NCI-H510A (cell line): Measurements from ENCODE around the gene TGM2.

Source experiments
- DNase-seq: peaks from one replicate; lab custom pipeline; 2025; lab: John Stamatoyannopoulos, UW

The TGM2 gene

GRCh38 chr20:38143646-38144554 is 21.2 kb downstream of the TGM2 start:
- DNase-seq = no peak

DNA sequence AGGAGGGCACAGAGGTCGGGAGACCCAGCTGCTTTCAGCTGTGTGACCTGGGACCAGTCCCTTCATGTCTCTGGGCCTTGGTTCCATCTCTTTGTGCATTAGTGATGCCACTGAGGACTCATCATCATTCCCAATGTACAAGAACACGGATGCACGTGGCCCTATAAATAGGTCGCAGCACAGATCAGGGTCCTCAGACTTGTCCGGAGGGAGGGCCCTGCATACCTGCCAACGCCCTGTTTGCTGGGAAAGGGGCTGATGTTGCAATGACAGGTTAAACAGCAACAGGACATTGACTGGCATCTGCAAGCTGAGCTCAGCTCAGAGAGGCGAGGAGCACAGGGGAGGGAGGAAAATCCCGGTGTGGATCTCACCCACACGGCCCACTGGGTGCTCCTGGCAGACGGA is 21.8 kb downstream of the TGM2 start:
- DNase-seq = no peak

GRCh38 chr20:38141889-38142494 is 23.1 kb downstream of the TGM2 start:
- DNase-seq = no peak

DNA sequence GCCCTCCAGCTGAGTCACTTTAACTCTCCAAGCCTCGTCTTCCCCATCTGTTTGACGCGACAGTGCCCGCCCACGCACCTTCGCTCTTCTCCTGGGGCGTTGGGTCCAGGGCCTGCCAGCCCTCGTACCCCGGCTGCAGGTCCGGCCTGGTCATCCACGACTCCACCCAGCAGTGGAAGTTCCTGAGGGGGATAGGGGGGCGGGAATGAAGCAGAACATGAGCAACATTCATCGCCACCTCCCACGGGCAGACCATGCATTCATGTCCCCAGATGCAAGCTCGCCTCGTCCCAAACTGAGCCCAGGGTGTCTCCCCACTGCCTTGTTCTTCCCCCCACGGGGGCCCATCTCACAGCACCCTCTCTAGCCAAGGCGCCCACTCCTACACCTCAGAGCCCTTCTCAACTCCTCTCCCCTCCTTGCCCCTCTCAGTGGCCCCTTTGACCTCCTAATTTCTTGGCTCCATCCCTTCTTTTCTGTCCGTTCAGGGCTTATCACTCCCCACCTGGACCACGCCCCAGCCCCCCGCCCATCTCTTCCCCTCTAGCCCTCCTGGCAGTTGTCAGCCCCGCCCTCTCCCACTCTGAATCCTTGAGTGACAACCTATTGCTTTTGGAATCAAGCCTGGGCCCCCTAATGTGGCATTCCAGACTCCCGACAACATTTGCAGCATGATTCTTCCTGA is 23.7 kb downstream of the TGM2 start:
- no peak for DNase-seq

GRCh38 chr20:38139977-38140753 is 24.9 kb downstream of the TGM2 start:
- DNase-seq = peak; percentile 22

GRCh38 chr20:38139156-38139912 is 25.7 kb downstream of the TGM2 start:
- no peak for DNase-seq

- DNase-seq = no peak
These were observed 26.8 kb downstream of the TGM2 start for GRCh38 chr20:38138086-38138778.

DNA sequence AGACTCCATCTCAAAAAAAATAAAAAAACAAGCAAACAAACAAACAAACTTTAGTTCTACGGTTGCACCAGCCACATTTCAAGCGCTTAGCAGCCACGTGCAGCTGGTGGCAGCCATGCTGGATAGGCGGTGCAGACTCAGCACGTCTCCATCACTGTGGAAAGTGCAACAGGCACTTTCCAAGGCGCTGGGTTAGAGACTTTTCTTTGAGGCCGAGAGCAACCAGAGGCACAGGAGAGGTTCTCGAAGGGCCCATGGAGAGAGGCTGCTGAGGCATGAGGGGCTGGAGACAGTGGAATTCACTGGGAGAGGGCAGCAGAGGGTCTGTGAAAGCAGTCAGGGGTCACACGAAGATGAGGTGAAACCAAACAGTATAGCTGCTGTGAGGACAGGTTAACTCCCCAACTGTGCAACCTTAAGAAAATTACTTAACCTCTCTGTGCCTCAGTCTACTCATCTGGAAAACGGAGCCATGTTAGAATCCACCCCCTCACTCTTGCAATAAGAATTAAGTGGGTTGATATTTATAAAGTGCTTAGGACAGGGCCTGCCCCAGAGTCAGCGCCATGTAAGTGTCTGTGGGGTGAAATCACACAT is 27.5 kb downstream of the TGM2 start:
- no peak for DNase-seq

- no peak for DNase-seq
These were observed 28.4 kb downstream of the TGM2 start for GRCh38 chr20:38136421-38137245.

- DNase-seq = no peak
These were observed 29.2 kb downstream of the TGM2 start for GRCh38 chr20:38135651-38136420.

DNA sequence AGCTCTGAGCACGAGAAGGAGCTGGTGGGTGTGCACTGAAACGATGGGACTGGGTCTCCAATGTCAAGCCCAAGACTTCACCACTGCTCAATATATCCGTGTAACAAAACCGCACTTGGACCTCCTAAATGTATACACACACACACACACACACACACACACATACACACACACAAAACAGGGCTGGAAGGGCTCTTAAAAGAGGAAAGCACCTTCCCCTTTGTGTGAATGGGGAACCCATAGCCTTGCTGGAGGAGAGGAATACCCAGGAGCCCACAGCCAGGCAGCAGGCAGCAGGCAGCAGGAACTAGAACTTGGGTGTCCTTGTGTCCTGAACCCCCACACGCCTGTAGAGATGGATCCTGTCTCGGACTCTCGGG is 29.8 kb downstream of the TGM2 start:
- no peak for DNase-seq

DNA sequence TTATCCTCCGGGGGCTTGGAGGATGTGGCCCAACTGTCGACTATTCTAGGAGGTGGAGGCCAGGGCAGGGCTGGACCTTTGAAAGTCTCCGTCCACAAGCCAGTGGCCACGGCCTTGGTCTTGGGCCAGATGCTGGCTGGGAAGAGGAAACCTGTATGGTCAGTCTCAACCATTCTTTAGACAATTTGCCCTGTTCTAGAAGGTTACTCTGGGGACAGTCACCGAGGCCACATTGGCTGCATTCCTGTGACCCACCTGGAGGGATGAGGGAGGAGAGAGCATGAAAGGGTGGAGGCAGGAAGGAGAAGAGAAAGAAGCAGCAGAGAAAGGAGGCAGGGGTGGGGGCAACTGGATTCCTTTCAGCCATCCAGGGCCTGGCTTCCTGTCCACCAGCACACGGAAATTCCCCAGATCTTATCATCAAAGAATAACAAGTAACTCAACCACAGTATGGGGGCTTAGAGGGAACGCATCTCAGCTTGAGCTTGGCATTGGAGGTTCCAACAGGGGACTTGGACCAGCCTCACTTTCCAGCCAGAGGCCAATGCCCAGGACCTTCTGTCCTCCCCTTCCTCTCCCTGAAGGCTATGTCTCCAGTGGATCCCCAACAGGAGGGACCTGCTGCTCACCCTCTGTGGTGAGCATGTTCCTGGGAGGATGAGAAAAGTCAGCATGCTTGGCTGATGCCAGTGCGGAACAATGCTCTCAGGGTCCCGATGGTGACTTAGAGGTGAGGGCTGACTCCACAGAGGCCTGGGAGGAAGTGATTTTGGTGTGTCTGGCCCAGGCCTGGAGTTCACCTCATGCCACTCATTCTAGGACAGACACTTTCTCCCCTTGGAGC is 30.4 kb downstream of the TGM2 start:
- no peak for DNase-seq

DNA sequence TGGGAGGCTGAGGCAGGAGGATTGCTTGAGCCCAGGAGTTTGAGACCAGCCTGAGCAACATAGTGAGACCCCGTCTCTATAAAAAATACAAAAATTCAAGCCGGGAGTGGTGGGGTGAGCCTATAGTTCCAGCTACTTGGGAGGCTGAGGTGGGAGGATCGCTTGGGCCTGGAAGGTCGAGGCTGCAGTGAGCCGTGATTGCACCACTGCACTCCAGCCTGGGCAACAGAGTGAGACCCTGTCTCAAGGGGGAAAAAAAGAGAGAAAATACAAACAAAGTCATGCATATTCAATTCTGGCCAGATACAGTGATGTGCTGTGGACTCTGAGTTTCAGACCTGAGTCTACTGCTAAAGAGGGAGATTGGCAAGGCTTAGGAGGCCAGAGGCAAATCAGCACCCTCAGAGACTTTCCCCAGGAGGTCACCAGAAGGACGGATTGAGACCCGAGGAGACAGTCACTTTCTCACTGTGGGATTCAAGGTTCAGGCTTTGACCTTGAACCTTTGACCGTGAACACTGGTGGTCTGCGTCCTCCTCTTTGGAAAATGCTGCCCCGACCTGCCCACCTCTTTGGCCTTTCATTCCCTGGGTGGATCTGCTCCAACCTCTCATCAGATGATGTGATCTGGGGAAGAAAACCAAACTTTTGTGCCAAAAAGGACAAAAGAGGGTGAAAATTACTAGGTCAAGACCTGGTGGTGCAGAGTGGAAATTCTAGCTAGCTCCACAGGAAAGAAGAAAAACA is 31.2 kb downstream of the TGM2 start:
- no peak for DNase-seq

GRCh38 chr20:38132910-38133501 is 32.1 kb downstream of the TGM2 start:
- DNase-seq = no peak

GRCh38 chr20:38132156-38132909 is 32.7 kb downstream of the TGM2 start:
- DNase-seq = no peak

DNA sequence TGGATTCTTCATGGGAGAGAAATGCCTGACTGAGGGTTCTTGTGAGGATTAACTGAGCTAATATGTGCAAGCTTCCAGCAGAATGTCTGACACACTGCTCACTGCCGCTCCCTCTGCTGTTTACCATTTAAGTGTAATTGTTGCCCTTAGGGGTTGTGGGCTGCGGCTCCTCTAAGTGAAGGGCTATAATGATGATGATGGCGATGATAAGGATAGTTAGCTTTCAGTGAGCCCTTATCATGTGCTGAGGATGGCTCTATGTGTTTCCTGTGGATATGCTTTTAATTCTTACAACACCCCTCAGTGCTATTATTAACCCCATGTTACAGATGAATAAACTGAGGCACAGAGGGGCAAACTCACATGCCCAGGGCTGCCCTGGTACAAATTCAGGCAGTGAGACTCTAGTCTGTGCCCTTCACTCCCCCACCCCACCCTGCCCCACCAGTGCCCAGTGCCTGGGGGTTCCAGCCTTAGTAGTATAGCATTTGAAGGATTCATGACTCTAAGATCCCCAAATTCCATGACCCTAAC is 33.4 kb downstream of the TGM2 start:
- DNase-seq = no peak
